Measurements from ENCODE around the gene FOXL2NB. TPM values are rescaled to one million over a fixed set of nuclear protein-coding genes. Genes with fewer than 3 reads are reported as not detected.

FOXL2NB gene
- total and polyA plus RNA-seq, 2 of the 13 experiments (the other 11 are each of a cell fraction or from before 2014, with no cell fraction given): not detected

- TF ChIP-seq SKIL (CRISPR knock-in tag; IDR thresholded peaks at IDR 0.05; ENCODE audit: borderline replicate concordance) (no peak), CENPT (CRISPR knock-in tag; IDR thresholded peaks at IDR 0.05; ENCODE audit: low read depth) (no peak), FOXO4 (CRISPR knock-in tag; conservative IDR thresholded peaks at IDR 0.05) (no peak), SRSF9 (IDR thresholded peaks at IDR 0.05; ENCODE audit: borderline replicate concordance, insufficient read depth, low read depth, low read length, poor library complexity, severe bottlenecking) (no peak), MAX (IDR thresholded peaks at IDR 0.05) (0 out of 2 replicates have a peak, but pooled peaks have one; percentile 42), ZBTB46 (CRISPR knock-in tag; IDR thresholded peaks at IDR 0.05; ENCODE audit: borderline replicate concordance) (no peak), CAMTA2 (CRISPR knock-in tag; IDR thresholded peaks at IDR 0.05; ENCODE audit: borderline replicate concordance) (no peak), FOXA3 (CRISPR knock-in tag; IDR thresholded peaks at IDR 0.05) (0 out of 2 replicates have a peak, but pooled peaks have one; percentile 31), THAP7 (CRISPR knock-in tag; IDR thresholded peaks at IDR 0.05) (no peak), RFX5 (IDR thresholded peaks at IDR 0.05; ENCODE audit: low read depth, low read length) (0 out of 2 replicates have a peak, but pooled peaks have one; percentile 6), ZNF362 (CRISPR knock-in tag; IDR thresholded peaks at IDR 0.05; ENCODE audit: borderline replicate concordance) (no peak), E2F1 (CRISPR knock-in tag; IDR thresholded peaks at IDR 0.05) (no peak), CREB1 (IDR thresholded peaks at IDR 0.05) (no peak), CREB1 (CRISPR knock-in tag; IDR thresholded peaks at IDR 0.05) (no peak), GLI4 (CRISPR knock-in tag; IDR thresholded peaks at IDR 0.05; ENCODE audit: borderline replicate concordance) (no peak), EP300 (IDR thresholded peaks at IDR 0.05; ENCODE audit: low read depth in 2 of 2, low read length in 2 of 2) (no peak), EP300 (CRISPR knock-in tag; IDR thresholded peaks at IDR 0.05; ENCODE audit: borderline replicate concordance) (no peak), ZNF251 (CRISPR knock-in tag; IDR thresholded peaks at IDR 0.05) (no peak)
Observed at GRCh38 chr3:138915503-138916498, 31.2 kb upstream of the FOXL2NB start (continued).

All from HepG2 (cell line).